Measurements from ENCODE around the gene SYN1.

Gene SYN1

DNA sequence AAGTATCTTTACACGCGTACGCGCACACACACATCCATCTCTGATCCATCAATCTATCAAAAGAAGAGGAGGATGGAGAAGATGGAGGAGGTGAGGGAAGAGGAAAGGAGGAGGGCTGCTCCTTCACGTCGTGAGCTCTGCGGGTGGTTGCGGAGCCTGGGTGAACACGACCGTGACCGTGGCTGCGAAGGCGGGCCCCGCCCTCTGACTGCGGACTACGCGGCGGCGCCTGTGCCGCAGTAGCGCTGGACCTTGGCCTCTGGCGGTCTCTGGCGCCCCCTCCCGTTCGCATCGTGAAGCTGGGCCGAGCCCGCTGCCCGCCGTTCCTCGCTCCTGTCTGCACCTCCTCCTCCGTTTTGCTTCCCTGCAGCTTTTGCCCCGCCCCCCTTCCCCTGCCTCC, 96.4 kb downstream of the SYN1 start:
- Histone ChIP-seq H3K79me2 (ENCODE audit: insufficient read depth, low read length) (no peaks in the 10 kb centered on the region), H3K36me3 (ENCODE audit: insufficient read depth, low read length) (no peaks in the 10 kb centered on the region), H3K4me3 (ENCODE audit: low read depth in 1 of 2, low read length in 2 of 2) (peak overlapping the region; percentile 25 to 78; a peak in 3 of 4 replicates), H3K9me3 (ENCODE audit: insufficient read depth, low read length, severe bottlenecking) (no peaks in the 10 kb centered on the region), H3K4me2 (ENCODE audit: insufficient read depth, low read length) (peak overlapping the region; percentile 99), H3K9ac (ENCODE audit: low read depth, low read length) (peak overlapping the region; percentile 67), H4K20me1 (ENCODE audit: insufficient read depth, low read length) (no peaks in the 10 kb centered on the region), H3K27ac (ENCODE audit: low read length) (peak overlapping the region; percentile 20; the same call in 1 of the 2 replicates), H2AFZ (ENCODE audit: low read depth, low read length) (peak overlapping the region; percentile 81), H3K4me1 (ENCODE audit: insufficient read depth, low read length) (peaks cover 12% of the 10 kb centered on the region), H3K27me3 (ENCODE audit: insufficient read depth, low read length, poor library complexity) (no peaks in the 10 kb centered on the region)
- TF ChIP-seq CTCF (IDR thresholded peaks at IDR 0.05; ENCODE audit: borderline replicate concordance, extremely low read depth, low read length, poor library complexity, severe bottlenecking) (peak; percentile 84), EZH2 (IDR thresholded peaks at IDR 0.05; ENCODE audit: borderline replicate concordance, low read depth, low read length, severe bottlenecking) (no peak)
- ATAC-seq (ENCODE audit: insufficient read depth, low read depth), result peak; percentile 98
- DNase-seq, result peak; percentile 79

Measured in DND-41 (cell line).